GM12878 (cell line): ENCODE results near the gene CD68.

Experiments used
- FOXK2 ChIP-seq: fragments of 450-650 bp; IDR thresholded peaks from 2 replicates; pipeline ENCODE4 v1.6.1; 2017; ENCODE audit warnings: mild to moderate bottlenecking, moderate library complexity
- TCF12 ChIP-seq: IDR thresholded peaks from 2 replicates; pipeline ENCODE4 v1.6.1; 2011; ENCODE audit warnings: low read depth, mild to moderate bottlenecking, low read length
- TF ChIP-seq, protein P1 (sequence below): IDR thresholded peaks from 2 replicates; pipeline ENCODE4 v1.6.1; 2012; ENCODE audit warnings: low read depth, low read length, improper control_type of control experiment
- TF ChIP-seq, protein P2 (sequence below), 3 experiments: IDR thresholded peaks in 2 of 3; conservative IDR thresholded peaks in 1 of 3; 2 replicates each; pipeline ENCODE4 v1.5.1; 2011; ENCODE audit warnings: low read depth in 3 of 3, low read length in 3 of 3, mild to moderate bottlenecking in 3 of 3, control low read depth in 2 of 3, moderate library complexity in 2 of 3, inconsistent platforms in 1 of 3, mixed read lengths in 1 of 3; ENCODE audit not compliant: control insufficient read depth in 2 of 3, insufficient read depth in 1 of 3; ENCODE audit errors: extremely low read depth in 1 of 3

DNA sequence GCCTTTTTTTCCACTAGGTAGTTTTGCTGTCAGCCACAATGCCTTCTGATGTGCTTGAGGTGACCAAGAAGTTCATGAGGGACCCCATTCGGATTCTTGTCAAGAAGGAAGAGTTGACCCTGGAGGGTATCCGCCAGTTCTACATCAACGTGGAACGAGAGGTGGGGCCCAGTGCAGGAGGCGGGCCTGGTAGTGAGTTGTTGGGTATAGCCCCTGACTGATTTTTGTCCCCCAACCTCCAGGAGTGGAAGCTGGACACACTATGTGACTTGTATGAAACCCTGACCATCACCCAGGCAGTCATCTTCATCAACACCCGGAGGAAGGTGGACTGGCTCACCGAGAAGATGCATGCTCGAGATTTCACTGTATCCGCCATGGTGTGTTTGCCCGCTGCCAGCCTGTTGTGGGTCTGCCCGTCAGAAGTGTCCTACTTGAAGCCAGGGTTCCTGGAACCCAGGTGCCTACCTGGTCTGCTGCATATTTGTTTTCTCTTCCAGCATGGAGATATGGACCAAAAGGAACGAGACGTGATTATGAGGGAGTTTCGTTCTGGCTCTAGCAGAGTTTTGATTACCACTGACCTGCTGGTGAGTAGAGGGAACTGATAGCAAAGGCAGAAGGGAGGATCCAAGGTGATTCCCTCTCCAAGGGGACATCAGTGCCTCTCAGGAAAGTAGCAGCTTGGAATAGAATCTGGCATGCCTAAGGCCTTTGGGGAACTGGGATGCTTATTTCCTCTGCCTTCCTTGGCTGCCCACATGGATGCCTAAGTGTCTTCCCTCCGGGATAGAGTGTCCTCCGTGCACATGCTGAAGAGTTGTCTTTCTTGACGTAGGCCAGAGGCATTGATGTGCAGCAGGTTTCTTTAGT lies 1.9 kb upstream of the CD68 start:
- TF ChIP-seq, protein P1, sequence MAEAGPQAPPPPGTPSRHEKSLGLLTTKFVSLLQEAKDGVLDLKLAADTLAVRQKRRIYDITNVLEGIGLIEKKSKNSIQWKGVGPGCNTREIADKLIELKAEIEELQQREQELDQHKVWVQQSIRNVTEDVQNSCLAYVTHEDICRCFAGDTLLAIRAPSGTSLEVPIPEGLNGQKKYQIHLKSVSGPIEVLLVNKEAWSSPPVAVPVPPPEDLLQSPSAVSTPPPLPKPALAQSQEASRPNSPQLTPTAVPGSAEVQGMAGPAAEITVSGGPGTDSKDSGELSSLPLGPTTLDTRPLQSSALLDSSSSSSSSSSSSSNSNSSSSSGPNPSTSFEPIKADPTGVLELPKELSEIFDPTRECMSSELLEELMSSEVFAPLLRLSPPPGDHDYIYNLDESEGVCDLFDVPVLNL = no peak
- TF ChIP-seq, protein P2, sequence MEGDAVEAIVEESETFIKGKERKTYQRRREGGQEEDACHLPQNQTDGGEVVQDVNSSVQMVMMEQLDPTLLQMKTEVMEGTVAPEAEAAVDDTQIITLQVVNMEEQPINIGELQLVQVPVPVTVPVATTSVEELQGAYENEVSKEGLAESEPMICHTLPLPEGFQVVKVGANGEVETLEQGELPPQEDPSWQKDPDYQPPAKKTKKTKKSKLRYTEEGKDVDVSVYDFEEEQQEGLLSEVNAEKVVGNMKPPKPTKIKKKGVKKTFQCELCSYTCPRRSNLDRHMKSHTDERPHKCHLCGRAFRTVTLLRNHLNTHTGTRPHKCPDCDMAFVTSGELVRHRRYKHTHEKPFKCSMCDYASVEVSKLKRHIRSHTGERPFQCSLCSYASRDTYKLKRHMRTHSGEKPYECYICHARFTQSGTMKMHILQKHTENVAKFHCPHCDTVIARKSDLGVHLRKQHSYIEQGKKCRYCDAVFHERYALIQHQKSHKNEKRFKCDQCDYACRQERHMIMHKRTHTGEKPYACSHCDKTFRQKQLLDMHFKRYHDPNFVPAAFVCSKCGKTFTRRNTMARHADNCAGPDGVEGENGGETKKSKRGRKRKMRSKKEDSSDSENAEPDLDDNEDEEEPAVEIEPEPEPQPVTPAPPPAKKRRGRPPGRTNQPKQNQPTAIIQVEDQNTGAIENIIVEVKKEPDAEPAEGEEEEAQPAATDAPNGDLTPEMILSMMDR (IDR thresholded peaks at IDR 0.05 in 2 of 3, conservative IDR thresholded peaks at IDR 0.05 in 1 of 3; ENCODE audit: control insufficient read depth in 2 of 3, extremely low read depth in 1 of 3, insufficient read depth in 1 of 3, low read depth in 3 of 3, low read length in 3 of 3) = no peak
- no peak for TF ChIP-seq FOXK2
- TF ChIP-seq TCF12 = no peak
